Endothelial cell of umbilical vein (primary cell): ENCODE data around the gene EHD3. TPM values are rescaled to one million over a fixed set of nuclear protein-coding genes. Genes with fewer than 3 reads are reported as not detected.

Source experiments
- BruUV-seq: library from RNA; stranded (reverse); fragments of 400-500 nt; replicated peaks from 2 replicates; lab custom pipeline; 2021; lab: Mats Ljungman, UMichigan
- CTCF ChIA-PET: fragments of 300-600, 350-600 bp; sonication (Branson Sonifier 250); formaldehyde crosslinking; loops from one replicate; lab custom pipeline; 2021; ENCODE audit warnings: antibody characterized with exemption, inconsistent platforms; lab: Charles Lee
- POLR2A ChIA-PET: fragments of 300-600, 350-600 bp; sonication (Branson Sonifier 250); formaldehyde crosslinking; loops from one replicate; lab custom pipeline; 2021; ENCODE audit warnings: antibody characterized with exemption, inconsistent platforms; lab: Charles Lee
- DNase-seq: peaks from one replicate; pipeline ENCODE4 v3.0.0-alpha.2; 2011; ENCODE audit warnings: low read depth, low spot score
- FAIRE-seq: peaks from 2 replicates; lab custom pipeline; 2011; peaks lifted over from hg19 to GRCh38; lab: Jason Lieb, UNC
- H2AFZ ChIP-seq: 2 replicates; pipeline ENCODE4 v1.6.0; 2012; ENCODE audit warnings: low read depth, low read length, control low read depth, inconsistent platforms
- H3K27ac ChIP-seq: 2 replicates; pipeline ENCODE4 v1.5.1; 2011; ENCODE audit warnings: low read depth, mild to moderate bottlenecking, control low read depth, low read length, moderate library complexity; ENCODE audit not compliant: insufficient read depth
- H3K27me3 ChIP-seq, 2 experiments: 2 replicates each; pipeline versions ENCODE4 v1.6.0 to v1.6.1; 2011; ENCODE audit warnings: low read length in 2 of 2, mixed read lengths in 1 of 2; ENCODE audit not compliant: control insufficient read depth in 2 of 2, insufficient read depth in 2 of 2
- H3K36me3 ChIP-seq, 2 experiments: 2 replicates in 1 of 2; 3 replicates in 1 of 2; pipeline ENCODE4 v1.5.1; 2011; ENCODE audit warnings: low read length in 2 of 2, mild to moderate bottlenecking in 1 of 2, moderate library complexity in 1 of 2; ENCODE audit not compliant: control insufficient read depth in 2 of 2, insufficient read depth in 2 of 2; ENCODE audit errors: extremely low read depth in 1 of 2
- H3K4me1 ChIP-seq: 3 replicates; pipeline ENCODE4 v1.5.1; 2011; ENCODE audit warnings: mild to moderate bottlenecking, low read length; ENCODE audit not compliant: control insufficient read depth, insufficient read depth; ENCODE audit errors: extremely low read depth
- H3K4me2 ChIP-seq: 2 replicates; pipeline ENCODE4 v1.6.1; 2011; ENCODE audit warnings: low read length, control low read depth, mixed read lengths; ENCODE audit not compliant: insufficient read depth
- H3K4me3 ChIP-seq, 3 experiments: fragments of 200-600 bp in 1 of 3; sonication (generic), shearing (Covaris generic) in 1 of 3; replicated peaks in 1 of 3; 2 replicates each; pipeline ENCODE4 v1.5.1; 2011 to 2016; ENCODE audit warnings: control low read depth in 3 of 3, low read length in 3 of 3, mild to moderate bottlenecking in 2 of 3, inconsistent platforms in 1 of 3, low read depth in 1 of 3, moderate library complexity in 1 of 3; ENCODE audit not compliant: insufficient read depth in 1 of 3
- H3K79me2 ChIP-seq: 2 replicates; pipeline ENCODE4 v1.6.0; 2012; ENCODE audit warnings: low read length, inconsistent platforms; ENCODE audit not compliant: control insufficient read depth, insufficient read depth
- H3K9ac ChIP-seq: replicated peaks from 2 replicates; pipeline ENCODE3; 2011; ENCODE audit warnings: low read length, control low read depth; ENCODE audit not compliant: insufficient read depth; ENCODE audit errors: extremely low read depth
- H3K9me1 ChIP-seq: replicated peaks from 3 replicates; pipeline ENCODE4 v1.6.0; 2011; ENCODE audit warnings: mild to moderate bottlenecking, low read length; ENCODE audit not compliant: control insufficient read depth, insufficient read depth; ENCODE audit errors: extremely low read depth
- H3K9me3 ChIP-seq: replicated peaks from 2 replicates; pipeline ENCODE4 v1.5.1; 2012; ENCODE audit warnings: low read length, inconsistent platforms; ENCODE audit not compliant: control insufficient read depth, insufficient read depth
- H4K20me1 ChIP-seq: replicated peaks from 2 replicates; pipeline ENCODE3; 2011; ENCODE audit warnings: mild to moderate bottlenecking, low read length; ENCODE audit not compliant: control insufficient read depth, insufficient read depth; ENCODE audit errors: extremely low read depth
- CTCF ChIP-seq, 2 donors: IDR thresholded peaks; 1 replicate in 1 of 2; 2 replicates in 1 of 2; pipeline ENCODE4 v1.5.1; 2011; ENCODE audit warnings: low read length in 2 of 2, mild to moderate bottlenecking in 2 of 2, moderate library complexity in 2 of 2, control low read depth in 1 of 2, inconsistent platforms in 1 of 2, low read depth in 1 of 2; ENCODE audit not compliant: insufficient read depth in 1 of 2; ENCODE audit errors: extremely low read depth in 1 of 2
- EZH2 ChIP-seq: IDR thresholded peaks from 2 replicates; pipeline ENCODE4 v1.6.1; 2012; ENCODE audit warnings: borderline replicate concordance, low read depth, mild to moderate bottlenecking, moderate library complexity, low read length, inconsistent platforms; ENCODE audit not compliant: severe bottlenecking
- FOS ChIP-seq: IDR thresholded peaks from 2 replicates; pipeline ENCODE4 v1.6.1; 2011; ENCODE audit warnings: mild to moderate bottlenecking, low read length, moderate library complexity, borderline replicate concordance; ENCODE audit not compliant: insufficient read depth
- GATA2 ChIP-seq: IDR thresholded peaks from 2 replicates; pipeline ENCODE4 v1.7.0; 2011; ENCODE audit warnings: low read depth, mild to moderate bottlenecking, moderate library complexity, mixed read lengths, low read length; ENCODE audit not compliant: insufficient read length, insufficient read depth
- JUN ChIP-seq: IDR thresholded peaks from 2 replicates; pipeline ENCODE4 v1.6.1; 2011; ENCODE audit warnings: borderline replicate concordance, low read depth; ENCODE audit not compliant: insufficient read length, insufficient read depth
- MAX ChIP-seq: IDR thresholded peaks from 2 replicates; pipeline ENCODE4 v1.6.1; 2011; ENCODE audit not compliant: insufficient read depth, insufficient read length
- MYC ChIP-seq: IDR thresholded peaks from one replicate; pipeline ENCODE4 v1.6.1; 2011; ENCODE audit warnings: mild to moderate bottlenecking, low read depth, low read length
- POLR2A ChIP-seq: IDR thresholded peaks from 2 replicates; pipeline ENCODE4 v1.6.1; 2012; ENCODE audit warnings: low read depth, mild to moderate bottlenecking, control low read depth, low read length
- POLR2AphosphoS5 ChIP-seq: IDR thresholded peaks from 2 replicates; pipeline ENCODE4 v1.6.1; 2012; ENCODE audit warnings: low read depth, mild to moderate bottlenecking, control low read depth, low read length, moderate library complexity; ENCODE audit not compliant: insufficient read depth
- dilution Hi-C: fragments of 300-500 bp; cut with MboI; formaldehyde crosslinking; loops from one replicate; pipeline ENCODE4 v1.15.0; 2019; ENCODE audit warnings: low sequenced_read_pairs; ENCODE audit not compliant: extremely low pct_ligation_motif_present
- intact Hi-C: fragments of 100-400 bp; cut with micrococcal nuclease; formaldehyde crosslinking; loops from one replicate; pipeline ENCODE4 v1.10.0; 2022
- polyA plus RNA-seq, 4 experiments: library from polyadenylated mRNA; depleted of rRNA in 3 of 4; stranded (reverse) in 3 of 4; unstranded in 1 of 4; fragments of >200 nt; gene quantifications; 2 replicates each; pipeline versions ENCODE4 v1.2.1 to v1.2.3, GENCODE V29; 2011 to 2012; ENCODE audit warnings: missing spikeins in 1 of 4
- total RNA-seq: library from RNA; stranded (reverse); gene quantifications from 2 replicates; pipeline ENCODE4 v1.2.3, GENCODE V29; 2021

The EHD3 gene
- total and polyA plus RNA-seq, 2 donors (not counting 3 experiments of a cell fraction or from before 2014, with no cell fraction given): 6.5 to 12.1 TPM

- dilution Hi-C loops (no loop called here), intact Hi-C loops (no loop called here)
- no peak for DNase-seq
- Histone ChIP-seq H3K27ac (no peak overlapping the region), H3K4me1 (no peaks in the 10 kb centered on the region), H3K9me1 (no peaks in the 10 kb centered on the region), H4K20me1 (no peaks in the 10 kb centered on the region), H3K36me3 (no peaks in the 10 kb centered on the region), H3K9ac (no peak overlapping the region), H2AFZ (no peak overlapping the region), H3K9me3 (no peaks in the 10 kb centered on the region), H3K4me2 (no peak overlapping the region), H3K4me3 (no peak overlapping the region), H3K79me2 (no peaks in the 10 kb centered on the region), H3K27me3 (no peaks in the 10 kb centered on the region)
- no peak for FAIRE-seq
- TF ChIP-seq FOS (no peak), POLR2AphosphoS5 (no peak), MAX (no peak), EZH2 (no peak), POLR2A (no peak), MYC (no peak), JUN (no peak), CTCF (IDR thresholded peaks at IDR 0.05; ENCODE audit: extremely low read depth in 1 of 2, insufficient read depth in 1 of 2, low read depth in 1 of 2, low read length in 2 of 2) (no peak), GATA2 (no peak)
- BruUV-seq: no TSS peak
- POLR2A ChIA-PET: no interaction called here
- CTCF ChIA-PET: no interaction called here
Measured at GRCh38 chr2:31256611-31257382, 22.8 kb downstream of the EHD3 start.
